Tibial nerve (tissue), 4 donors: Measurements from ENCODE around the gene SMARCA4. TPM values are rescaled to one million over a fixed set of nuclear protein-coding genes. Genes with fewer than 3 reads are reported as not detected.

ENCODE experiments used
- DNase-seq, 2 donors: peaks; one replicate each; pipeline ENCODE4 v3.0.0-alpha.2; 2019; ENCODE audit warnings: low spot score in 2 of 2
- H3K27ac ChIP-seq, 4 donors: fragments of 200-600 bp; sonication (generic) in 3 of 4; one replicate each; pipeline ENCODE4 v1.5.1; 2017 to 2019; ENCODE audit warnings: mild to moderate bottlenecking in 1 of 4
- H3K27me3 ChIP-seq, 2 donors: fragments of 200-600 bp; sonication (generic) in 1 of 2; one replicate each; pipeline versions ENCODE4 v1.5.1 to v1.6.0; 2017 to 2019
- H3K36me3 ChIP-seq, 3 donors: fragments of 200-600 bp; sonication (generic); one replicate each; pipeline ENCODE4 v1.5.1; 2018 to 2019
- H3K4me1 ChIP-seq, 4 donors: fragments of 200-600 bp; sonication (generic) in 3 of 4; one replicate each; pipeline ENCODE4 v1.5.1; 2017 to 2019
- H3K4me3 ChIP-seq, 4 donors: fragments of 200-600 bp; sonication (generic) in 3 of 4; one replicate each; pipeline ENCODE4 v1.5.1; 2017 to 2019; ENCODE audit warnings: mild to moderate bottlenecking in 1 of 4, moderate library complexity in 1 of 4
- H3K9me3 ChIP-seq, 4 donors: fragments of 200-600 bp; sonication (generic) in 3 of 4; one replicate each; pipeline ENCODE4 v1.5.1; 2017 to 2019
- EP300 ChIP-seq, 2 donors: sonication (generic); formaldehyde crosslinking; IDR thresholded peaks; one replicate each; pipeline ENCODE4 v1.6.1; 2017; ENCODE audit warnings: antibody characterized with exemption in 2 of 2, mild to moderate bottlenecking in 1 of 2
- POLR2A ChIP-seq, 2 donors: fragments of 450-650 bp; IDR thresholded peaks; one replicate each; pipeline ENCODE4 v1.6.1; 2017; ENCODE audit warnings: antibody characterized with exemption in 2 of 2, mild to moderate bottlenecking in 2 of 2, moderate library complexity in 2 of 2
- WGBS, 2 donors: methylation state at CpG; one replicate each; pipeline ENCODE4 v1.1.5; 2018; 5-methylcytosine and 5-hydroxymethylcytosine counted together
- total RNA-seq, 4 donors: library from RNA; depleted of rRNA; stranded (reverse); fragments of >200 nt; gene quantifications; one replicate each; pipeline ENCODE4 v1.1.0, GENCODE V29; 2016
- TF ChIP-seq, protein P1 (sequence below), 5 experiments: fragments of 200-600 bp in 3 of 5; fragments of 450-650 bp in 2 of 5; sonication (generic) in 3 of 5; IDR thresholded peaks; one replicate each; pipeline ENCODE4 v1.5.1; 2016 to 2019; ENCODE audit warnings: antibody characterized with exemption in 5 of 5, mild to moderate bottlenecking in 3 of 5, moderate library complexity in 2 of 5

Gene SMARCA4
- total RNA-seq, 4 donors from 2014 or later: 54.2 to 122 (median 73.9) TPM

- DNase-seq: peak; percentile 25 to 57
- H3K4me3 ChIP-seq: no peak overlapping the region
- H3K9me3 ChIP-seq: no peaks in the 10 kb centered on the region
- H3K27ac ChIP-seq: no peak overlapping the region
- no peak for TF ChIP-seq POLR2A (IDR thresholded peaks at IDR 0.05)
- TF ChIP-seq EP300 (IDR thresholded peaks at IDR 0.05): peak in 1 of 2 donors; percentile 35
- peaks cover 0 to 6% (median 0%) of the 10 kb centered on the region in 4 donors for H3K4me1 ChIP-seq
- no peaks in the 10 kb centered on the region for H3K27me3 ChIP-seq
- 65 to 69% methylated on average over 18 to 19 of the region's 19 CpGs for WGBS, 2 donors
- peaks cover 2 to 94% (median 20%) of the 10 kb centered on the region in 3 donors for H3K36me3 ChIP-seq
Measured at GRCh38 chr19:10915130-10916091, 45.4 kb upstream of the SMARCA4 start.

DNA sequence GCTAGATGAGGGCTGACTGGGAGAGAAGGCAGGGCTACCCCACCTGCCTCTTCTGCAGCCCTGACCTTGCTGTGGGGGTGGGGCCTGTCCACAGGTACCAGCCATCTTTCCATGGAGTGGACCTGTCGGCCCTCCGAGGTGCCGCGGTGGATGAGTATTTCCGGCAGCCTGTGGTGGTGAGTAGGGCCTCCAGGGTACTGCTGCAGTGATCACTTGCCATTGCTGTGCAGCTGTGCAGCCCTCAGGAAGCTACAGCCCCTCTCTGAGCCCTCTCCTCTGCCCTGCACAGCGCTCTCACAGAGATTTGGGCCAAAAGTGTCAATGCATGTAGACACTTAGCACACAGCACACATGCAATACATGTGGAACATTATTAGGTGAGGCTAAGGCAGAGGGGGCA lies 44.2 kb upstream of the SMARCA4 start:
- Histone ChIP-seq H3K36me3 (peaks cover 2 to 94% (median 20%) of the 10 kb centered on the region in 3 donors), H3K9me3 (no peaks in the 10 kb centered on the region), H3K4me3 (no peak overlapping the region), H3K4me1 (peaks cover 0 to 6% (median 0%) of the 10 kb centered on the region in 4 donors), H3K27me3 (no peaks in the 10 kb centered on the region), H3K27ac (no peak overlapping the region)
- DNase-seq: no peak
- TF ChIP-seq EP300 (IDR thresholded peaks at IDR 0.05): no peak
- TF ChIP-seq, protein P1, sequence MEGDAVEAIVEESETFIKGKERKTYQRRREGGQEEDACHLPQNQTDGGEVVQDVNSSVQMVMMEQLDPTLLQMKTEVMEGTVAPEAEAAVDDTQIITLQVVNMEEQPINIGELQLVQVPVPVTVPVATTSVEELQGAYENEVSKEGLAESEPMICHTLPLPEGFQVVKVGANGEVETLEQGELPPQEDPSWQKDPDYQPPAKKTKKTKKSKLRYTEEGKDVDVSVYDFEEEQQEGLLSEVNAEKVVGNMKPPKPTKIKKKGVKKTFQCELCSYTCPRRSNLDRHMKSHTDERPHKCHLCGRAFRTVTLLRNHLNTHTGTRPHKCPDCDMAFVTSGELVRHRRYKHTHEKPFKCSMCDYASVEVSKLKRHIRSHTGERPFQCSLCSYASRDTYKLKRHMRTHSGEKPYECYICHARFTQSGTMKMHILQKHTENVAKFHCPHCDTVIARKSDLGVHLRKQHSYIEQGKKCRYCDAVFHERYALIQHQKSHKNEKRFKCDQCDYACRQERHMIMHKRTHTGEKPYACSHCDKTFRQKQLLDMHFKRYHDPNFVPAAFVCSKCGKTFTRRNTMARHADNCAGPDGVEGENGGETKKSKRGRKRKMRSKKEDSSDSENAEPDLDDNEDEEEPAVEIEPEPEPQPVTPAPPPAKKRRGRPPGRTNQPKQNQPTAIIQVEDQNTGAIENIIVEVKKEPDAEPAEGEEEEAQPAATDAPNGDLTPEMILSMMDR (IDR thresholded peaks at IDR 0.05): no peak
- no peak for TF ChIP-seq POLR2A (IDR thresholded peaks at IDR 0.05)
- 91 to 100% methylated on average over 1 to 6 of the region's 6 CpGs for WGBS, 2 donors

DNA sequence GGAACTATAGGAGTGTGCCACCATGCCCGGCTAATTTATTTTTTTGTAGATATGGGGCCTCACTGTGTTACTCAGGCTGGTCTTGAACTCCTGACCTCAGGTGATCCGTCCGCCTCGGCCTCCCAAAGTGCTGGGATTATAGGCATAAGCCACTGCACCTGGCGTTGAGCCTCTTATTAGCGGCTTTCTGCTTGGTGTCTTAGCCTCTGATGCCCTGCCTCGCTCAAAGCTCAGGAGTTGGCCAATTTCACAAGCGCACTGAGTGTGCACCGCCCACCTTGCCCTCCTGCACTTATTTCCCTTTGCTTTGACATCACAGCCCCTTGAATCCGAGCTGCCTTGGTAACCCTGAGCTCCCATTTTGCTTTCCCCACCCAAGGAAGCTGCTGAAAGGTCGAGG lies 42.5 kb upstream of the SMARCA4 start:
- H3K27ac ChIP-seq: no peak overlapping the region
- peaks cover 0 to 6% (median 0%) of the 10 kb centered on the region in 4 donors for H3K4me1 ChIP-seq
- DNase-seq: no peak
- no peaks in the 10 kb centered on the region for H3K27me3 ChIP-seq
- no peak overlapping the region for H3K4me3 ChIP-seq
- TF ChIP-seq EP300 (IDR thresholded peaks at IDR 0.05) (no peak), POLR2A (IDR thresholded peaks at IDR 0.05) (no peak)
- TF ChIP-seq, protein P1 (IDR thresholded peaks at IDR 0.05): no peak
- no peaks in the 10 kb centered on the region for H3K9me3 ChIP-seq
- H3K36me3 ChIP-seq: peaks cover 4 to 94% (median 13%) of the 10 kb centered on the region in 3 donors
- 90 to 91% methylated on average over 11 of the region's 11 CpGs for WGBS, 2 donors

DNA sequence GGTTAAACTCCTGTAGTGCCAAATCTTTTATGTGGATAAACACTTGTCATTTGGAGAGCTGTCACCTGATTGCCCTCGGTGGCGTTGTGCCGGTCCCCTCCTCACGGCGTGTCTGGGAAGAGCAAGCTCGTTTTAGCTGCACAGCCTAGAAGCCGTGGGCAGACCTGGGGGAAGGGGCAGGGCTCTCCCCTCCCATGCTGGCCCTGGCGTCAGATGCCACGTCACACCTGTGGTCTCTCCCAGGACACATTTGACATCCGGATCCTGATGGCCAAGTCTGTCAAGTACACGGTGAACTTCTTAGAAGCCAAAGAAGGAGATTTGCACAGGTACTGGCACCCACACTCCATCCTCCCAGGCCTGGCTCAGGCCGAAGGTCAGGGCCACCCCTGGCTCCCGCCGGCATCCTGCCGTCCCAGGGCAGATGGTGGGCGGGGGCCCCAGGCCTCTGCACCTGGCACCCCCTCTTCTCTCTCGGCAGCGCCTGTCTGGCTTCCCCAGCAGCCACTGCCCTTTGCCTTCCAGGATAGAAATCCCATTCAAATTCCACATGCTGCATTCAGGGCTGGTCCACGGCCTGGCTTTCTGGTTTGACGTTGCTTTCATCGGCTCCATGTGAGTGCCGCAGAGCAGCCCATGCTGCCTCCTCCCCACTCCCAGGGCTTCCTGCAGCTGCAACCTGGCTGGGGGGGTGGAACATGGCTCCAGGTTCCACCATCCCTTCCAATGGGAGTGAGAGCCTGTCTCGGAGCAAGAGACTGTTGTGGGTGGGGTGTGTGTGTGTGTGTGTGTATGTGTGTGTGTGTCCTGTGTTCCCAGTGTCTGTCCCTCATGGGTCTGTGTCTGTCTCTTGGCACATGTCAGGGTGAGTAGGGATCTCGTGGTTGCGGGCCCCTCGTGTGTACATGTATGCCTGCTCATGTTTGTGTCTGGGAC lies 41.2 kb upstream of the SMARCA4 start:
- H3K27me3 ChIP-seq: no peaks in the 10 kb centered on the region
- TF ChIP-seq EP300 (IDR thresholded peaks at IDR 0.05) (no peak), POLR2A (IDR thresholded peaks at IDR 0.05) (no peak)
- TF ChIP-seq, protein P1 (IDR thresholded peaks at IDR 0.05): no peak
- H3K4me3 ChIP-seq: no peak overlapping the region
- H3K4me1 ChIP-seq: peaks cover 0 to 6% (median 0%) of the 10 kb centered on the region in 4 donors
- no peak overlapping the region for H3K27ac ChIP-seq
- 76 to 81% methylated on average over 18 to 24 of the region's 26 CpGs for WGBS, 2 donors
- no peaks in the 10 kb centered on the region for H3K9me3 ChIP-seq
- H3K36me3 ChIP-seq: peaks cover 4 to 94% (median 9%) of the 10 kb centered on the region in 3 donors
- DNase-seq: no peak

GRCh38 chr19:10920288-10920655 lies 40.6 kb upstream of the SMARCA4 start:
- H3K27me3 ChIP-seq: no peaks in the 10 kb centered on the region
- WGBS, 2 donors: 88 to 97% methylated on average over 5 to 10 of the region's 10 CpGs

More at GRCh38 chr19:10920288-10920655, 40.6 kb upstream of the SMARCA4 start:
- Histone ChIP-seq H3K27ac (no peak overlapping the region), H3K36me3 (peaks cover 4 to 94% (median 9%) of the 10 kb centered on the region in 3 donors), H3K9me3 (no peaks in the 10 kb centered on the region), H3K4me3 (no peak overlapping the region), H3K4me1 (peaks cover 0 to under 1% (median 0%) of the 10 kb centered on the region in 4 donors)
- DNase-seq: no peak
- TF ChIP-seq, protein P1 (IDR thresholded peaks at IDR 0.05): no peak
- TF ChIP-seq EP300 (IDR thresholded peaks at IDR 0.05) (no peak), POLR2A (IDR thresholded peaks at IDR 0.05) (no peak)
